ENCODE data around the gene MAMDC2.

Gene MAMDC2

DNA sequence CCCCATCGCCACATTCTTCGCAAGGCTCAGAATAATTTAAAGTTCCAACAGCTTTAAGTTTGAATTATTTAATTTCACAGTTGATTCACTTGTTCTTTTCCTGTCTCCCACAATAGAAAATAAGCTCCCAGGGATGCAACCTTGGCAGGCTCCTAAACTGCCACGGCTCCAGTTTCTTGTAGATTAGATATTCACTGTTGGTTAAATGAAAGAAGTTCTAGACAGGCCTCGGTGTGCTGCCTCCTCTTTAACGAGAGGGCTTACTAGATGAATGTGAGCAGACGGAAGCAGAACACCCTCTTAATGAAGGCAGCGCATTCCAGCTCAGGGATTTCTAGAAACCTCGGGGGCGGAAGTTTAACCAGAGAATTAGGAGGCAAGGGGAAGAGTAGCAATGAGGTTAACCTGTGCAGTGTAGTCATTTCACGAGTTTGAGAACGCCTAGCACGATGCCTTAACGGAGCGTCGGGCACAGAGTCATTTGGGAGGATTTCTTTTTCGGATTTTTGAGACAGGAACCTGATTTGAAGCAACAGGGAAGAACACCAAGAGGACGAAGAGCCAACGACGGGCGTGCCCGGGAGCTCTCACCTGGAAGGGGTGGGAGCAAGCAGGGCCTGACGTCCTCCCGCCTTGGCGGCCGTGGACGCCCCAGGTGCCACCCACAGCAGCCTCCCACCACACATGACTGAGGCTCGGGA lies 214.5 kb downstream of the MAMDC2 start:
- DNase-seq (ENCODE audit: low read depth in 2 of 3, low spot score in 1 of 3): peak; percentile 12 to 39 (median 17)

DNA sequence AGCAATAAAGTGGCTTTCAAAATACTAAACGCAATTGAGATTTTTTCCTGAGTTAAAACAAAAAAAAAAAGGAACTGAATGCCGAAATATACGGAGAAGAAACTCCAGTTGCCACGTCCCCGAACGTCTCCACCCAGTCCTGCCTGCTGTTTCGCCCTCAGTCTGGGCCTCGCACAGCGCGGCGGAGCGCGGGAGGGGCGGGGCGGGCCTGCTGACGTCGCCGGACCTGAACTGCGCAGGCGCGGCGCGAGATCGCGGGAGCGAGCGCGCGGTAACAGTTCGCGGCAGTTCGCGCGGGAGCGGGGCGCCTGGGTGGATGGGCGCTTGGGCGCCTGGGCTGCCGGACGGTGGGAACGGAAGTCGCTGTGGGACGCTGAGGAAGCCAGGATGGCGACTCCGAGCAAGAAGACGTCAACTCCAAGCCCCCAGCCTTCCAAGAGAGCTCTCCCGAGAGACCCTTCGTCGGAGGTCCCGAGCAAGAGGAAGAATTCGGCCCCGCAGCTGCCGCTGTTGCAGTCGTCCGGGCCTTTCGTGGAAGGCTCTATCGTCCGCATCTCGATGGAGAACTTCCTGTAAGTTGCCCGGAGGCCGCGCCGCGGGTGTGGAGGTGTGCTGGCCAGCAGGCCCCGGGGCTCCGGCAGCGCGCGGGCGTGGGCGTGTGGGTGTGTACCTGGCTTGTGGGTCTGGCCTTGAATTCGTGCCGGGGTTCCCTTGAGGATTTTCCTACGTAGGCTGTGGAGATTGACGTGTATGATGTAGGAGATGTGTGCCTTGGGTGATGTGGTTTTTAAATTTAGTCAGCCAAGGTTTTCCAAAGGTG lies 215.3 kb downstream of the MAMDC2 start, which contains the start of gene SMC5:
TSS of gene SMC5 (plus strand) at position 287 of the 820 bp plus-strand sequence. CDS start at position 388, 101 bp downstream.
- peak; percentile 79 to 83 (median 83) for DNase-seq (ENCODE audit: low read depth in 2 of 3, low spot score in 1 of 3)

DNA sequence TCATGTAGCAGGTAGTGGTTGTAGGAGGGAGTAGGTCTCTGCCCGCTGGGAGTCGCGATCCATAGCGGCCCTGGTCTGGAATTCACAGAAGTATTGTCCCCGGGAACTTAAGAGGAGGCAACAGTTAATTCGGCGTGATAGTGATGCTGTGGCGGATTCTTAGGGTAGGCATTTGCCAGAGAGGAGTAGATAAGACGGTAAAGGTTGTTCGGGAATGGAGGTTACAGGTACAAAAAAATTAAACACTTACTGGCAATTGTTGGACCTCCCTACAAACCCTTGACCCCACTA lies 215.8 kb downstream of the MAMDC2 start:
- no peak for DNase-seq (ENCODE audit: low read depth in 2 of 3, low spot score in 1 of 3)

DNA sequence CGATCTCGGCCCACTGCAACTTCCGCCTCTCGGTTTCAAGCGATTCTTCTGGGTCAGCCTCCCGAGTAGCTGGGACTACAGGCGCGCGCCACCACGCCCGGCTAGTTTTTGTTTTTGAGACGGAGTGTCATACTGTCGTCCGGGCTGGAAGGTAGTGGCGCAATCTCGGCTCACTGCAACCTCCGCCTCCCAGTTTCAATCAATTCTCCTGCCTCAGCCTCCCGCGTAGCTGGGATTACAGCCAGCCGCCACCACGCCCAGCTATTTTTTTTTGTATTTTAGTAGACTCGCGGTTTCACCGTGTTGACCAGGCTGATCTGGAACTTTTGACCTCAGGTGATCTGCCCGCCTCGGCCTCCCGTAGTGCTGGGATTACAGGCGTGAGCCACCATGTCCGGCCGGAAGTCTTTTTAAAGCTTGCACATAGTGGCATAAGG lies 216.4 kb downstream of the MAMDC2 start:
- no peak for DNase-seq (ENCODE audit: low read depth in 2 of 3, low spot score in 1 of 3)

DNA sequence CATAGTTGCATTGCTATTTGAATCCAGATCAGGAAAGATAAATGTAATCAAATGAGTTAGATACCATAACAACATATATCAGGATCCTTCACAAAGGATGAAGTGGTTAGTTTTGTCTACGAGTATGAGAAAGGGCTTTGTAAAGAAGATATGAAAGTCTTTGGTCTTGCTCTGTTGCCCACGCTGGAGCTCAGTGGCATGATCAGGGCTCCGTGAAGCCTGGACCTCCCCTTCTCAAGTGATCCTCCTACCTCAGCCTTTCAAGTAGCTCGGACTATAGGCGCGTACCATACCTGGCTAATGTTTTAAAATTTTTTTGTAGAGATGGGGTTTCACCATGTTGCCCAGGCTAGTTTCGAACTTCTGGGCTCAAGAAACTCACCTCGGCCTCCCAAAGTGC lies 217.0 kb downstream of the MAMDC2 start:
- no peak for DNase-seq (ENCODE audit: low read depth in 2 of 3, low spot score in 1 of 3)

DNA sequence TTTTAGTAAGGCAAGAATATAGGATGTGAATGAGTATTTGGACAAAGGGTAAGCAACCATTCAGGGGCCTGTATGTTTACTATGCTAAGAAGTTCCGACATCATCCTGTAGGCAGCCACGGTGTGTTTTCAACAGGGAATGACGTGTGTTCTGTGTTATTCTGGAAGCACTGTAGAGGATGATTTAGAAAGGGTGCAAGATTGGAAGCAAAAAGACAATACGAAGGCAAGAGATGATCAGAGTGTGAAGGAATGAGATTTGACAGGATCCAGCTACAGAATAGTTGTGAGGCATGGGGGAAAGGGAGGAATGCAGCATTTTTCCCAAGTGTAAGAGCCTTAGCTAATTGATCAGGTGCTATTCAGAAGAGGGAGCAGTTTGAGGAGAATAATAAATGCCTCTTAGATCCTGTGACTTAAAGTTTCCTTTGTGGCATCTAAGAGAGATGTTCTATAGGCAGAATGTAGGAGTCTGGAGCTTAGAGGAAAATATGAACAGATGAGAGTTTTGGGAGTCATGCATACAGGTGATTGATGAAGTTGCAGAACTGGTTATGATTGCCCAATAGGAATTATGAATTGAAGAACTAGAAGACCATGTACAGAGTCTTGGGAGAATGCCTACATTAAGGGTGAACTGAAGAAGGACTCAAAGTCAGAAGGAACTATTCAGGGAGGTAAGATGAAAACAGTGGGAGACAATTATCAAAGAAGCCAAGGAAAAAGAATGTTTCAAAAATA lies 217.7 kb downstream of the MAMDC2 start:
- DNase-seq (ENCODE audit: low read depth in 2 of 3, low spot score in 1 of 3): no peak

DNA sequence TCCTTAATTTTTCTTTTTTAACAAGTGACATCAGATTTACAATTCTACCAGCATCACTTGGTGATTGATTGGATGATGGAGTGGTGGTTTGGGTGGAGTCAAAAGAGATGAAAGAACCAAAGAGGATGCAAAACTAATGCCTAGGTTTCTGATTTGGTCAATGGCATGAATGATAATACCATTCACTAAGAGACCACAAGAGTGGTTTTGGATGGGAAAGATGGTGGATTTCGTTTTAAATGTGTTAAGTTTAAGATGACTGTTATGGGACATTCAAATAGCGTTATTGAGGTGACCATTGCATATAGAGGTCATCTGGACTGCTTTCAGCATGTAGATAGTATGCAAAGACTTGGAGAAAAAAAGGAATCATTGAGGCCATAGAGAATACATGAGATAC lies 218.7 kb downstream of the MAMDC2 start:
- DNase-seq (ENCODE audit: low read depth in 2 of 3, low spot score in 1 of 3): no peak

DNA sequence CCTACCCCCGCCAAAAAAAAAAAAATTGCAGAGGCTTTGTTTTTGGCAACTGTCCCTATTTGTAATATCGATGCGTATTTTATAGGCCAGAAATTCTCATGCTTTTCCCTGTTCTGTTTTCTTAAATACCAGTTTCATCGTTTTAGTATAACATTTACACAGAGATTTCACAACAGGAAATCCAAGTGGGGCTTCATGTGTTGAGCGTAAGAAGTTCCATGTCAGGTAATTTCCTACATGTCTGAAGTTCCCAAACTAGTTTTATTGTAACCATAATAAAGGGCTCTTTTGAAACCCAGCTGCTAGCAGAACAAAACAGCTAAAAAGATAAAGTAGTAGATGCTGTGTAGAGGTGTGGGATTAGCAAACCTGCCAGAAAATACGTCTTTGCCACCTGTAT lies 219.3 kb downstream of the MAMDC2 start:
- peak in 1 of 3 donors; percentile 10 for DNase-seq (ENCODE audit: low read depth in 2 of 3, low spot score in 1 of 3)

DNA sequence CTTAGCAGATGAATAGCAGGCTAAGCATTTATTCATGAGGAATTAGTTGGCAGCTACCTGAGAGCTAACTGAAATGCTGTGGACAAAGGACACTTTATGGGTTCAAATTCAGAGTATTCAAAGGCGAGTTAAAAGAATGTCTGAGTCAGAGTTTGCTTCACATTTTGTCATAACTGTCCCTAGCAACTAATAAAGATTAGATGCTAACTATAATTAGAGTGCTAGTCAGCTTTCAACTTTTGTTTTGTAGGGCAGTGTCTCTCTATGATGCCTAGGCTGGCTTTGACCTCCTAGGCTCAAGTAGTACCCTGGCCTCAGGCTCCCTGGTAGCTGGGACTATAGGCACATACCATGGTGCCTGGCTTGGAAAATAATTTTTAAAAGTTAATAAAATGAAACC lies 219.8 kb downstream of the MAMDC2 start:
- no peak for DNase-seq (ENCODE audit: low read depth in 2 of 3, low spot score in 1 of 3)

Data from stimulated activated CD4-positive, alpha-beta T cell treated with anti-CD3 and anti-CD28 coated beads, Interleukin-12 subunit alpha, Interleukin-12 subunit beta, amount 100 ng/mL, for 48 hours (primary cell).